Naive thymus-derived CD4-positive, alpha-beta T cell (primary cell): ENCODE measurements around the gene LDLRAD4. TPM values are rescaled to one million over a fixed set of nuclear protein-coding genes. Genes with fewer than 3 reads are reported as not detected.

Experiments
- ATAC-seq: fragments of 150-1000 bp; cut with Tn5 transposase; 2 replicates; pipeline ENCODE4 v1.10.0; 2021; ENCODE audit warnings: mild to moderate bottlenecking, moderate library complexity
- CTCF ChIA-PET: fragments of 350-600 bp; sonication (Branson Sonifier 250); formaldehyde crosslinking; loops from one replicate; lab custom pipeline; 2021; ENCODE audit warnings: antibody characterized with exemption; lab: Charles Lee
- POLR2A ChIA-PET: fragments of 350-600 bp; sonication (Branson Sonifier 250); formaldehyde crosslinking; loops from one replicate; lab custom pipeline; 2021; ENCODE audit warnings: antibody characterized with exemption, inconsistent platforms; lab: Charles Lee
- DNase-seq, 9 donors: peaks; one replicate each; pipeline versions ENCODE4 v3.0.0 to v3.0.0-alpha.2; 2020 to 2022; ENCODE audit warnings: mixed read lengths in 1 of 9
- H3K27ac ChIP-seq: one replicate; pipeline ENCODE4 v1.7.0; 2013; ENCODE audit warnings: mild to moderate bottlenecking, low read depth, low read length, moderate library complexity
- H3K27me3 ChIP-seq, 2 donors: one replicate each; pipeline ENCODE4 v1.7.0; 2013; ENCODE audit warnings: low read length in 2 of 2, mild to moderate bottlenecking in 2 of 2, moderate library complexity in 2 of 2; ENCODE audit not compliant: control insufficient read depth in 2 of 2, insufficient read depth in 2 of 2
- H3K36me3 ChIP-seq, 3 experiments: 1 replicate in 2 of 3; 2 replicates in 1 of 3; pipeline ENCODE4 v1.7.0; 2013; ENCODE audit warnings: low read length in 3 of 3, mild to moderate bottlenecking in 3 of 3, moderate library complexity in 1 of 3; ENCODE audit not compliant: insufficient read depth in 3 of 3, control insufficient read depth in 2 of 3
- H3K4me1 ChIP-seq, 2 donors: one replicate each; pipeline ENCODE4 v1.7.0; 2013; ENCODE audit warnings: low read length in 2 of 2, mild to moderate bottlenecking in 2 of 2, moderate library complexity in 1 of 2; ENCODE audit not compliant: control insufficient read depth in 2 of 2, insufficient read depth in 2 of 2
- H3K4me3 ChIP-seq: 2 replicates; pipeline ENCODE4 v1.7.0; 2013; ENCODE audit warnings: mild to moderate bottlenecking, low read length
- H3K9me3 ChIP-seq, 3 experiments: 1 replicate in 2 of 3; 2 replicates in 1 of 3; pipeline ENCODE4 v1.7.0; 2013; ENCODE audit warnings: low read length in 3 of 3; ENCODE audit not compliant: control insufficient read depth in 2 of 3
- H3K27ac Mint-ChIP-seq, 9 donors: one replicate each; pipeline ENCODE4 v1.8.0; 2020 to 2022; ENCODE audit warnings: mixed read lengths in 9 of 9, mild to moderate bottlenecking in 8 of 9, moderate library complexity in 5 of 9, inconsistent platforms in 2 of 9
- H3K27me3 Mint-ChIP-seq, 5 donors: one replicate each; pipeline ENCODE4 v1.8.0; 2021 to 2022; ENCODE audit warnings: mixed read lengths in 5 of 5, mild to moderate bottlenecking in 1 of 5
- H3K36me3 Mint-ChIP-seq, 5 donors: one replicate each; pipeline ENCODE4 v1.8.0; 2020 to 2022; ENCODE audit warnings: mixed read lengths in 5 of 5, mild to moderate bottlenecking in 3 of 5, inconsistent platforms in 1 of 5
- H3K4me1 Mint-ChIP-seq, 7 donors: one replicate each; pipeline ENCODE4 v1.8.0; 2020 to 2022; ENCODE audit warnings: mixed read lengths in 7 of 7, mild to moderate bottlenecking in 3 of 7, inconsistent platforms in 1 of 7
- H3K4me3 Mint-ChIP-seq, 10 donors: one replicate each; pipeline ENCODE4 v1.8.0; 2020 to 2022; ENCODE audit warnings: mild to moderate bottlenecking in 10 of 10, mixed read lengths in 10 of 10, moderate library complexity in 6 of 10, inconsistent platforms in 2 of 10
- H3K9me3 Mint-ChIP-seq, 11 donors: one replicate each; pipeline ENCODE4 v1.8.0; 2020 to 2022; ENCODE audit warnings: mixed read lengths in 11 of 11, mild to moderate bottlenecking in 4 of 11, inconsistent platforms in 1 of 11, moderate library complexity in 1 of 11
- intact Hi-C, 2 donors: fragments of 100-400 bp; cut with micrococcal nuclease; formaldehyde crosslinking; loops; one replicate each; pipeline ENCODE4 v1.15.1; 2023
- polyA plus RNA-seq, 2 donors: library from polyadenylated mRNA; unstranded; fragments of 300-500 nt; fragmentation: Illumina TruSeq; gene quantifications; one replicate each; pipeline ENCODE4 v1.2.3, GENCODE V29; 2021
- total RNA-seq, 6 experiments: library from RNA in 5 of 6; stranded (reverse) in 5 of 6; gene quantifications; 1 replicate in 5 of 6; 2 replicates in 1 of 6; pipeline ENCODE4 v1.2.3 and lab custom pipeline; 2021 to 2026

LDLRAD4 gene
- total and polyA plus RNA-seq, 7 experiments from 2014 or later = 13.0 to 84.3 (median 53.7) TPM

DNA sequence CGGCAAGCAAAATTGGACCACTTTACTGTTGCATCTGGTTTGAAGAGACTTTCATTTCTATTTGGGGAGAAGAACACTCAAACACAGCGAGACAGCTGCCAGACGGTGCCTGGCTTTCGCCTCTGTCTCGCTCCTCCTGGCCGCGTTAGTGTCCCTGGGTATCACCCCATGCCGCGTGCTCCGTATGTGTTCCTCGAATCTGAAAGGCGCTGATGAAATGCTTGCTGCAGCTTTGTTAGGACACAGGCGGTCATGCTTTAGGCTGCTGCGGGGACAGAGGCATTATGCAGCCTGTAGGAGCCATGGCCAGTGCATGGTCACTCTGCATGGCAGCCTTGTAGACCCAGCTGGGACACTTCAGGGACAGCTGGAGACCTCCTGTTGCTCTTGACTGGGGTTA is 53.9 kb downstream of the LDLRAD4 start:
- H3K4me1 Mint-ChIP-seq = peaks cover 24 to 86% (median 65%) of the 10 kb centered on the region in 7 donors

DNA sequence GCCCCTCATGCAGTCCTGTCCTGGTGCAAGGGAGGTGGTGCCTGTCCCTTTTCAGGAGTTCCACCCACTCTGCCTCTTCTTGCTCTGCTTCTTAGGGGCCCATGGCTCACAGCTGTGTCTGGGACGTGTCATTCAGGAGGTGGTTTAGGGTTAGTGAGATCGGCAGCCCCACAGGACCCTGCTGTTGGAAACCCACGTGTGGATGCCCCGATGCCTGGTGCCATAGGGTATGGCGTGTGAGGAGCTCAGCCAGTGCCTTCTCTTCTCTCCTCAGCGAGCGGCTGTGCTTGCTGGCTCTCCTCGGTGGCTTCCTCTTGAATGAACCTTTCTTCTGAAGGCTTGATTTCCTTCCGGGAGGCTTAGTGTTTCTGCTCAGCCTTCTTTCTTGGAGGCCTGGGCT is 55.2 kb downstream of the LDLRAD4 start:
- Histone ChIP-seq H3K4me3 (peak overlapping the region; percentile 60), H3K4me1 (peaks cover 0 to 34% of the 10 kb centered on the region in 2 donors), H3K27ac (peak overlapping the region; percentile 71), H3K9me3 (no peaks in the 10 kb centered on the region), H3K36me3 (no peaks in the 10 kb centered on the region), H3K27me3 (no peaks in the 10 kb centered on the region)
- intact Hi-C loops = loop anchor here (1.0 to 5.0 kb wide), 3 partner anchors 7 to 164 kb away; no protein-coding TSS in a partner anchor
- ChIA-PET CTCF (interaction anchor here (2.5 kb wide), 1 partner anchor 57 kb away, joined by 8 read pairs; no protein-coding TSS in a partner anchor), POLR2A (interaction anchor here (0.6 to 1.4 kb wide), 8 partner anchors 12 to 111 kb away, joined by 3 to 6 read pairs (median 4); partner anchors contain the start of gene LDLRAD4)
- peaks cover 5 to 27% (median 17%) of the 10 kb centered on the region in 5 donors for H3K36me3 Mint-ChIP-seq
- DNase-seq = peak in 7 of 9 donors; percentile 32 to 59 (median 58)
- H3K27ac Mint-ChIP-seq = peak overlapping the region; percentile 85 to 94 (median 92)
- peak overlapping the region; percentile 70 to 90 (median 84) for H3K4me3 Mint-ChIP-seq
- H3K9me3 Mint-ChIP-seq = peaks cover 0 to 26% (median 0%) of the 10 kb centered on the region in 11 donors
- peak; percentile 71 for ATAC-seq
- no peaks in the 10 kb centered on the region for H3K27me3 Mint-ChIP-seq
- H3K4me1 Mint-ChIP-seq = peaks cover 23 to 86% (median 63%) of the 10 kb centered on the region in 7 donors

More for the DNA sequence above, 53.9 kb downstream of the LDLRAD4 start:
- POLR2A ChIA-PET = interaction anchor here (0.6 to 0.9 kb wide), 4 partner anchors 63 to 211 kb away, joined by 3 read pairs; no protein-coding TSS in a partner anchor
- Mint-ChIP-seq H3K4me3 (peak overlapping the region in 9 of 10 donors; percentile 51 to 90 (median 86)), H3K36me3 (peaks cover 5 to 27% (median 13%) of the 10 kb centered on the region in 5 donors), H3K27ac (peak overlapping the region in 5 of 9 donors; percentile 50 to 94 (median 92)), H3K27me3 (peaks cover 0 to 4% (median 0%) of the 10 kb centered on the region in 5 donors), H3K9me3 (peaks cover 0 to 26% (median 0%) of the 10 kb centered on the region in 11 donors)
- Histone ChIP-seq H3K9me3 (no peaks in the 10 kb centered on the region), H3K27me3 (no peaks in the 10 kb centered on the region), H3K27ac (peak overlapping the region; percentile 71), H3K36me3 (no peaks in the 10 kb centered on the region), H3K4me3 (no peak overlapping the region), H3K4me1 (peaks cover 0 to 40% of the 10 kb centered on the region in 2 donors)
- DNase-seq = no peak
- CTCF ChIA-PET = interaction anchor here (0.6 kb wide), 1 partner anchor 1441 kb away, joined by 4 read pairs; no protein-coding TSS in a partner anchor
- intact Hi-C loops = loop anchor here in 1 of 2 donors (5.0 kb wide), 1 partner anchor 165 kb away; no protein-coding TSS in a partner anchor
- no peak for ATAC-seq

DNA sequence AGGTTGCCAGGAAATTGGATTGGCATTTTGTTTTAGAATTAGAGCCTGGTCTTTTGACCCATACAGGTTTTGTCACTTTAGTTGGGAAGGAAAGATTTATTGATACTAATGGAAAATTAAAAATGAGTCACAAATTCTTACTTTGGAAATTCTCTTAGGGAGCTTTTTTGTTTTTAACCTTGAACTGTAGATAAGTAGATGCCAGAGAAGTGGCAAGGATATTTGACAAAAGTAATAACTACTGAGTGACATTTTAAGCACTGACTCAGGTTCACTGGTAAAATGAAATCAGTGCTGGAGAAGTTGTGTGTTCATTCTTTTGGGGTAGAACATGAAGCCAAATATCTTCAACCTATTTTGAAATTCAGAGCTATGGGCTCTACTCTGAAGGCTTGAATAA is 56.5 kb downstream of the LDLRAD4 start:
- ATAC-seq (no peak), DNase-seq (no peak)
- Histone ChIP-seq H3K27me3 (no peaks in the 10 kb centered on the region), H3K9me3 (no peaks in the 10 kb centered on the region), H3K4me3 (no peak overlapping the region), H3K36me3 (no peaks in the 10 kb centered on the region), H3K4me1 (peaks cover 0 to 27% of the 10 kb centered on the region in 2 donors), H3K27ac (peak overlapping the region; percentile 41)
- H3K9me3 Mint-ChIP-seq = peaks cover 0 to 22% (median 0%) of the 10 kb centered on the region in 11 donors
- no peaks in the 10 kb centered on the region for H3K27me3 Mint-ChIP-seq
- peak overlapping the region in 2 of 10 donors; percentile 11 to 89 for H3K4me3 Mint-ChIP-seq
- peak overlapping the region in 8 of 9 donors; percentile 85 to 94 (median 92) for H3K27ac Mint-ChIP-seq
- ChIA-PET POLR2A (interaction anchor here (0.6 to 2.2 kb wide), 4 partner anchors 13 to 56 kb away, joined by 3 to 6 read pairs (median 6); no protein-coding TSS in a partner anchor), CTCF (interaction anchor here (0.6 to 2.5 kb wide), 4 partner anchors 9 to 58 kb away, joined by 3 to 8 read pairs (median 5); no protein-coding TSS in a partner anchor)
- peaks cover 0 to 32% (median 17%) of the 10 kb centered on the region in 5 donors for H3K36me3 Mint-ChIP-seq
- H3K4me1 Mint-ChIP-seq = peaks cover 19 to 86% (median 65%) of the 10 kb centered on the region in 7 donors
- intact Hi-C loops = loop anchor here in 1 of 2 donors (2.0 to 5.0 kb wide), 2 partner anchors 102 to 262 kb away; no protein-coding TSS in a partner anchor

DNA sequence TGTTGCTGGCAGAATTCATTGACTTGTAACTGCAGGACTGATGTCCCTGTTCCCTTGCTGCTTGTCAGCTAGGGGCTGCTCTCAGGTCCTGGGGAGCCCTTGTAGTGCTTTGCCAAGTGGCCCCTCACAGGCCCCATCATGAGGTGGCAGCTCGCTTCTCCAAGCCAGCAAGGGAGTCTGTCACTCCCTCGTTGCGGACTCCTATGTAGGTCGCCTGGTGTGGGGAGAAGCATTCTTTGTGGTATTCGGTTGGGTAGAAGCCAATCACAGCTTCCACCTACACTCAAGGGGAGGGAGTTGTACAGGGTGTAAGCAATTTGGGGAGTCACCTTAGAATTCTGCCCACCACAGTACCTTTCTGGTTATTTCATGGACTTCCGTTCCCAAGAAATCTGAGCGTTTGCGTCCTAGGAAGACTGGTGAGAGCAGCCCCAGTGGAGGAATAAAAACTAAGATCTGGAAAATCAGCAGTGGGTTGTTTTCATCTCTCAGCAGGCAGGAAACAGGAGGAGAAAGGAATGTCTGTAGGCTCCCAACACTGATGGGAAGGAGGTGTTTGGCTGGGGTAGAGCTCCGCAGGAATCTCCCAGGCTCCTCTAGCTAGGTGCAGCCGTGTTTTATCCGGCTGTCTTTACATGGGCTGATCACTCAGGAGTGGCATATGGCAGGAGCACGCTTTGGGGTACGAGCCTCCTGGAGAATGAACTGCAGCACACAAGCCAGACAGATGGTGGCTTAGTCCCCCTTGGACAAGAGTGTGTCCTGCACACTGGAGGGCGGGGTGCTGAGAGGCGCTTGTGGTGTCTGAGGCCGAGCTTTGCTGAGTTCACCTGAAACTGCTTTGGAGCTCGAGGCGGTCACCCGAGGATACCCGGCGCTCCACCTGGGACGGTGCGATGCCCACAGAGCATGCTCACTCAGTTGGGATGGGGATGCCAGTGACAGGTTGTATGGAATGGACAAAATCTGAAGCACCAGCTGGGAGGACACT is 58.3 kb downstream of the LDLRAD4 start:
- POLR2A ChIA-PET = interaction anchor here (0.6 to 2.2 kb wide), 5 partner anchors 11 to 57 kb away, joined by 3 to 6 read pairs (median 3); no protein-coding TSS in a partner anchor
- peaks cover 0 to 10% (median 0%) of the 10 kb centered on the region in 11 donors for H3K9me3 Mint-ChIP-seq
- H3K4me1 Mint-ChIP-seq = peaks cover 19 to 93% (median 72%) of the 10 kb centered on the region in 7 donors
- H3K27ac Mint-ChIP-seq = peak overlapping the region in 8 of 9 donors; percentile 56 to 91 (median 86)
- H3K27me3 ChIP-seq = no peaks in the 10 kb centered on the region
- H3K36me3 ChIP-seq = no peaks in the 10 kb centered on the region
- peak; percentile 52 for ATAC-seq
- peaks cover 0 to 32% (median 7%) of the 10 kb centered on the region in 5 donors for H3K36me3 Mint-ChIP-seq
- peaks cover 0 to 35% of the 10 kb centered on the region in 2 donors for H3K4me1 ChIP-seq
- peak overlapping the region in 7 of 10 donors; percentile 13 to 52 (median 37) for H3K4me3 Mint-ChIP-seq
- peak overlapping the region; percentile 32 for H3K27ac ChIP-seq
- H3K27me3 Mint-ChIP-seq = no peaks in the 10 kb centered on the region
- H3K4me3 ChIP-seq = no peak overlapping the region
- intact Hi-C loops = loop anchor here in 1 of 2 donors (5.0 kb wide), 1 partner anchor 260 kb away; no protein-coding TSS in a partner anchor
- CTCF ChIA-PET = interaction anchor here (1.0 kb wide), 1 partner anchor 61 kb away, joined by 3 read pairs; no protein-coding TSS in a partner anchor
- DNase-seq = no peak
- no peaks in the 10 kb centered on the region for H3K9me3 ChIP-seq

DNA sequence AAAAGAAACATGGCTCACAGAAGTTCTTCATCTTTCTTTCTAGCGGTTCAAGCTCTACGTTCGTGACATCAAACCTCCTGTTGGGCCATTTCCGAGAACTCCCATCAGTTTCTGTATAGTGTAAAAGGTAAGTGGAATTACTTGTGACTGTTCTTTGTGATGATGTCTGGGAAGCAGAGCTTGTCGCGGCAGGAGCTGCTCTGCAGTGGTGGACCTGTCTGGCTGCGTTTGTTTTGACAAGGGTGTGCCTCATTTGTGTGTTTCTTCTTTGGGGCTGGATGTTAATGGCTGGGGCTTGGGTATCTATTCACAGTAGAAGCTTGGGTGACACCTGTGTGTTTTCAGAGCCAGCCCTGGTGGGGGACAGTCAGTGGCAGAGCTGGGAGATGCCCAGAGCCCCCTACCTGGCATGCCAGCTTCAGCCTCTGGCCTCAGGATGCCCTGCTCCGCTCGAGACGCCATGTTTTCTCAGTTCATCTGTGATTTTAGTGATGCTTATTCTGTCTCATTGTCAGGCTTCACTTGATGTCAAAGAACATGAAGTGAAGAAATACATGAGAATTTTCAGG is 59.6 kb downstream of the LDLRAD4 start:
- Mint-ChIP-seq H3K27ac (peak overlapping the region; percentile 42 to 94 (median 86)), H3K4me1 (peaks cover 20 to 91% (median 77%) of the 10 kb centered on the region in 7 donors), H3K4me3 (peak overlapping the region in 7 of 10 donors; percentile 6 to 91 (median 54)), H3K9me3 (peaks cover 0 to 5% (median 0%) of the 10 kb centered on the region in 11 donors), H3K36me3 (peaks cover 0 to 28% (median 5%) of the 10 kb centered on the region in 5 donors), H3K27me3 (no peaks in the 10 kb centered on the region)
- DNase-seq (no peak), ATAC-seq (no peak)
- H3K4me1 ChIP-seq = peaks cover 0 to 31% of the 10 kb centered on the region in 2 donors
- CTCF ChIA-PET = interaction anchor here (1.0 to 1.2 kb wide), 2 partner anchors 63 to 241 kb away, joined by 3 read pairs; no protein-coding TSS in a partner anchor
- no peaks in the 10 kb centered on the region for H3K27me3 ChIP-seq
- H3K4me3 ChIP-seq = no peak overlapping the region
- no peak overlapping the region for H3K27ac ChIP-seq
- intact Hi-C loops = loop anchor here in 1 of 2 donors (2.0 to 5.0 kb wide), 3 partner anchors 35 to 259 kb away; no protein-coding TSS in a partner anchor
- H3K36me3 ChIP-seq = no peaks in the 10 kb centered on the region
- POLR2A ChIA-PET = interaction anchor here (1.1 to 1.9 kb wide), 4 partner anchors 9 to 62 kb away, joined by 3 to 6 read pairs (median 4); no protein-coding TSS in a partner anchor
- no peaks in the 10 kb centered on the region for H3K9me3 ChIP-seq
